Medulla oblongata (tissue), 1 donor: ENCODE data around the gene GOLGA8M.
A peak's percentile ranks its signal among the peaks of the same experiment; 100 is the strongest.
"Not testable (repeated sequence)": the region's sequence is repeated elsewhere in the genome, so short reads cannot be mapped to it uniquely, and the experiment has no call there.

Source experiments
- DNase-seq: peaks from one replicate; pipeline ENCODE4 v3.0.0-alpha.2; 2015; ENCODE audit errors: extremely low spot score

The GOLGA8M gene, protein sequence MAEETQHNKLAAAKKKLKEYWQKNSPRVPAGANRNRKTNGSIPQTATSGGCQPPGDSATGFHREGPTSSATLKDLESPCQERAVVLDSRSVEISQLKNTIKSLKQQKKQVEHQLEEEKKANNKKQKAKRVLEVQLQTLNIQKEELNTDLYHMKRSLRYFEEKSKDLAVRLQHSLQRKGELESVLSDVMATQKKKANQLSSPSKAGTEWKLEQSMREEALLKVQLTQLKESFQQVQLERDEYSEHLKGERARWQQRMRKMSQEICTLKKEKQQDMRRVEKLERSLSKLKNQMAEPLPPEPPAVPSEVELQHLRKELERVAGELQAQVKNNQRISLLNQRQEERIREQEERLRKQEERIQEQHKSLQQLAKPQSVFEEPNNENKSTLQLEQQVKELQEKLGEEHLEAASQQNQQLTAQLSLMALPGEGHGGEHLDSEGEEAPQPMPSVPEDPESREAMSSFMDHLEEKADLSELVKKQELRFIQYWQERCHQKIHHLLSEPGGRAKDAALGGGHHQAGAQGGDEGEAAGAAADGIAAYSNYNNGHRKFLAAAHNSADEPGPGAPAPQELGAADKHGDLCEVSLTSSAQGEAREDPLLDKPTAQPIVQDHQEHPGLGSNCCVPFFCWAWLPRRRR

GRCh38 chr15:28712270-28712669 lies at the start of gene GOLGA8M:
Gene GOLGA8M (minus strand): TSS chr15:28712421. CDS start chr15:28712323, 98 bp downstream.
- DNase-seq, result not testable (repeated sequence)

DNA sequence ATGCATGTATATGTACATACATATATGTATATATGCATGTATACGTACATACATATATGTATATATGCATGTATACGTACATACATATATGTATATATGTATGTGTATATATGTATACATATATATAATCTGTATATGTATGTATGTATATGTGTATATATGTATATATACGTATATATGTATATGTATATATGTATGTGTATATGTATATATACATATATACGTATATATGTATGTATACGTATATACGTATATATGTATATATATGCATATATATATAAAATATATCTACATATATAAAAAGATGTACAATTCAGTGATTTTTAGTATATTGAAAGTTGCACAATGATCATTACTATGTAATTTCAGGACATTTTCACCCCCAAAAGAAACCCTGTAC lies 30.7 kb upstream of the GOLGA8M start:
- DNase-seq, result not testable (repeated sequence)

DNA sequence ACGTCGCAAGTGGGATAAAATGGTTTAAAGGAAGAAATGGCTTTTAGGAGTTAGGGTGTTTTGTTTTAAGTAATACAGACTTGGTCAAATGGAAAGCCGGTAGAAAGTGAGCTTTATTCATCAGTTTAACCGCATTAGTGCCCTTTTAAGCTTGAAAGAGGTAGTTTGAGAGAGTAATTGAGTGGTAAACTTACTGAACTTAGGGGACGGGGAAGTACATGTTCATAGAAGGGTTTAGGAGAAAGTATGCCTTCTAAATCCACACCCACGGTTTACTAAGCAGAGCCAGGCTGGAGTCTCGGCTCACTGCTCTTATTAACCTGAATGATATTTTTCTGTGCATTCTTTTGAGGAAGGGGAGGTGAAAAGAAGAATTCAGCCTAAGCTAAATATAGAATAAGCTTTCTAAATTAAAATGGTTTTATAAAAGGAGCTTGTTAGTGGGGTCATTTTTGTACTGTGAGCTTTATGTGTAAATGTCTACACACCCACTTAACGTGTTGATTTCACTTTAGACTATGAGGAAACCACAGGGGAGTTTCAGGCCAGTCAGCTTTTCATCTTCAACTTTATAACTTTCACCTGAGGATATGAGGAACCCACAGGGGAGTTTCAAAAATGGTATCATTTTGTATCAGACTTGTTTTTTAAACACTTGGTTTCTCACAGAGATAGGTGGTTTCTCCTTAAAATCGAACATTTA lies 26.5 kb upstream of the GOLGA8M start:
- not testable (repeated sequence) for DNase-seq

GRCh38 chr15:28738200-28738561 lies 26.0 kb upstream of the GOLGA8M start:
- DNase-seq, result not testable (repeated sequence)

- peak; percentile 21 for DNase-seq
Measured at GRCh38 chr15:28737521-28738199, 25.4 kb upstream of the GOLGA8M start.

GRCh38 chr15:28728061-28728460 lies 15.8 kb upstream of the GOLGA8M start:
- DNase-seq, result not testable (repeated sequence)

DNA sequence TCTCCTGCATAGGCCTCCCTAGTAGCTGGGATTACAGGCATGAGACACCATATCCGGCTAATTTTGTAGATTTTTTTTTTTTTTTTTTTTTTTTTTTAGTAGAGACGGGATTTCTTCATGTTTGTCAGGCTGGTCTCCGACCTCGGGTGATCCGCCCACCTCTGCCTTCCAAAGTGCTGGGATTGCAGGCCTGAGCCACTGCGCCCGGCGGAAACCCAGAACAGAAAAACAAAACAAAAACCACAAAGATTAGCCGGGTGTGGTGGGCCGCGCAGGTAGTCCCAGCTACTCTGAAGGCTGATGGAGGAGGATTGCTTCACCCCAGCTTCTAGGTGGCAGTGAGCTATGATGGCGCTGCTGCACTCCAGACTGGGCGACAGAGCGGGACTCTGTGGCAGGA lies 14.8 kb upstream of the GOLGA8M start:
- DNase-seq, result not testable (repeated sequence)

DNA sequence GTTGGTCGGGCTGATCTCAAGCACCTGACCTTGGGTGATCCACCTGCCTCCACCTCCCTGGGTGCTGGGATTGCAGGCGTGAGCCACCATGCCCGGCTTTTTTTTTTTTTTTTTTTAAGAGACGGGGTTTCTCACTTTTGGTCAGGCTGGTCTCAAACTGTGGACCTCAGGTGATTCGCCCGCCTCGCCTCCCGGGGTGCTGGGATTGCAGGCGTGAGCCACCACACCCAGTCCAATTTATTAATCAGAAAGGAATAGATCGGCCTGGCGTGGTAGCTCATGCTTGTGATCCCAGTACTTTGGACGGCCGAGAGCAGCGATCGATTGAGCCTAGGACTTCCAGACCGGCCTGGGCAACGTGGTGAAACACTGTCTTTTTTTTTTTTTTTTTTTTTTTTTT lies 13.9 kb upstream of the GOLGA8M start:
- no peak for DNase-seq

DNA sequence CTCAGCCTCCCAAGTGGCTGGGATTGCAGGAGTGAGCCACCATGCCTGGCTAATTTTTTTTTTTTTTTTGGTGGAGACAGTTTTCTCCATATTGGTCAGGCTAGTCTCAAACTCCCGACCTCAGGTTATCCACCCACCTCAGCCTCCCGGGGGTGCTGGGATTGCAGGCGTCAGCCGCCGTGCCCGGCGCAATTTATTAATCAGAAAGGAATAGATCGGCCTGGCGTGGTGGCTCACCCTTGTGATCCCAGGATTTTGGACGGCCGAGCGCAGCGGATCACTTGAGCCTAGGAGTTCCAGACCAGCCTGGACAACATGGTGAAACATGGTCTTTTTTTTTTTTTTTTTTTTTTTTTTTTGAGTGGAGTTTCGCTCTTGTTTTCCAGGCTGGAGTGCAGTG lies 13.3 kb upstream of the GOLGA8M start:
- no peak for DNase-seq

DNA sequence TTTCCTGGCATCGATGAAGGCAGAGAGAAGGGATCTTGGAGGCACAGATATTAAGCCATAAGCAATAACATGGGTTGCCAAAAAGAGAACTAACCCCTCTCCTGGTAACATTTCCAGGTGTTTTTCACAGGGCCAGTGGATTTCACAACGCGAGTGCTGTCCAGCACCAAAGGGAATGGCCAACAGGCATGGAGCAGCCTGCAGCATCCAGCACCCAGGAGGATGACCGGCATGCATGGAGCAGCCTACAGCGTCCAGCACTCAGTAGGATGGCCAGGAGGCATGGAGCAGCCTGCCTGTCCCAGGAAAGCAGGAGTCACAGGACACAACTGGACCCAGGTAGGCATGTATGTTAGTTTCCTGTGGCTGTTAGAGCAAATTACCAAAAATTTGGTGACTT lies 11.8 kb upstream of the GOLGA8M start:
- DNase-seq, result not testable (repeated sequence)

DNA sequence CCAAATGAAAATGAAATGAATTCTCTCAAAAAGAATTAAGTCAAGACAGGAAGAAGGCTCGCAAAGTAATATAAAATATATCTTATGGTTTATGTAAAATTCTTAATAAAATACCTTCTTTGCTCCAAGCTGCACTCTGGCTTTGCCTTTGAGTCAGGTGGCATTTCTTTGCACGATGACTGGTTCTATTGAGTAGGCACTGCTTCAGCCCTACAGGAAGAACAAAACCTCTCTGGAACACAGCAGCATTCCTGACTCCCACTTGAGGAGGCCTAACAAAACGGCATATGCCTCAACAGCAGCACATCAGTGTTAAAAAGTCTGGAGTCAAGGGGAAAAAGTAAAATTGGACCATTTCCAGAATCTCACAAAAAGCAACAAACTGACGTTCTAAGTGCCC lies 7.4 kb upstream of the GOLGA8M start:
- DNase-seq, result not testable (repeated sequence)

- not testable (repeated sequence) for DNase-seq
Measured at GRCh38 chr15:28718576-28718975, 6.4 kb upstream of the GOLGA8M start.

DNA sequence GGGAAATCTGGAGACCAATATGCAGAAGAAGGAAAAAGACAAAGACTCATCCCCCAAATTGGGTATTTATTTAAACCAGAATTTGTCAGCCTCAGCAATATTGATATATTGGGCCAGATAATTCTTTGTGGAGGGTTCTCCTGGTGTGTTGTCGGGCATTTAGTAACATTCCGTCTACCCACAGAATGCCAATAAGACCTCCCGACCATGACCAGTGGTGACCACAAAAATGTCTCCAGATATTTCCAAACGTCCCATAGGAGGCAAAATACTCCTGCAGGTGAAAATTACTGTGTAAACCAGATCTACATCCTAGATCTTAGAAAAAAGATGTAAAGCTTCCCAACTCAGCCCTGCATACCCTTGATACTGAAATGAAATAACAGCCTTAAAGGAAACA lies 2.0 kb upstream of the GOLGA8M start:
- DNase-seq, result not testable (repeated sequence)

DNA sequence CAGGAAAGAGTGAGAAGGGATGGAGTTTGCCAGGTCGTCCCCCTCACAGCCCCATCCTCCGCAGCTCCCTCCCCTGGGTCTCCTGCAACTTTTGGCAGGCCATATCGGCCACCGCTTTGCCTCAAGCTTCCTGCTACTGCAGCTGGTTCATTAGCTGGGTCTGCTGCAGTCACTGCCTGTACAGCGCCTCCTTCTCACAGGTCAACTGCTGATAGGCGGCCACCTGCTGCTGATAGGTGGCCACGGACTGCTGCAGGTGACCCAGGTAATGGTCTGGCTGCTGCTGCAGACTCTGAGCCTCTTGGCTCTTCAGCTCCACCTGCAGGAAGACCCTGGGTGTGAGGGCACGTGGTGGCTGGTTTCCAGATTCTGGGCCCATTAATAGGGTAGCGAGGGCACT lies 8.3 kb downstream of the GOLGA8M start:
- DNase-seq, result not testable (repeated sequence)

- DNase-seq, result not testable (repeated sequence)
Measured at GRCh38 chr15:28702427-28702826, 9.8 kb downstream of the GOLGA8M start.

DNA sequence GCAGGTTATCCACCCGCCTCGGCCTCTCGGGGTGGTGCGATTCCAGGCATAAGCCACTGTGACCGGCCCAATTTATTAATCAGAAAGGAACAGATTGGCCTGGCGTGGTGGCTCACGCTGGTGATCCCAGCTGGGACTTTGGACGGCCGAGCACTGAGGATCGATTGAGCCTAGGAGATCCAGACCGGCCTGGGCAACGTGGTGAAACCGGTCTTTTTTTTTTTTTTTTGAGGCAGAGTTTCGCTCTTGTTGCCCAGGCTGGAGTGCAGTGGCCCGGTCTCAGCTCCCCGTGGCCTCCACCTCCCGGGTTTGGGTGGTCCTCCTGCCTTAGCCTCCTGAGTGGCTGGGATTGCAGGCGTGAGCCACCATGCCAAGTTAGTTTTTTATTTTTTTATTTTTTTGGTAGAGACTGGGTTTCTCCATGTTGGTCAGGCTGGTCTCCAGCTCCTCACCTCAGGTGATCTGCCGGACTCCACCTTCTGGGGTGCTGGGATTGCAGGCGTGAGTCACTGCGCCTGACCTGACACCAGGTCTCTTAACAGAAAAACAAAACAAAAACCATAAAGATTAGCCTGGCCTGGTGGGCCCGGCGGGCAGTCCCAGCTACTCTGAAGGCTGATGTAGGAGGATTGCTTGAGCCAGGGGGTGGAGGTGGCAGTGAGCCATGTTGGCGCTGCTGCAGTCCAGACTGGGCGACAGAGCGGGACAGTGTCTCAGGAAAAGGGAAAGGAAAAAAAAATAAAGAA lies 18.0 kb downstream of the GOLGA8M start:
- DNase-seq, result peak; percentile 2

GRCh38 chr15:28693021-28693420 lies 19.2 kb downstream of the GOLGA8M start:
- DNase-seq, result not testable (repeated sequence)

- DNase-seq, result not testable (repeated sequence)
Measured at GRCh38 chr15:28673533-28673932, 38.7 kb downstream of the GOLGA8M start.

DNA sequence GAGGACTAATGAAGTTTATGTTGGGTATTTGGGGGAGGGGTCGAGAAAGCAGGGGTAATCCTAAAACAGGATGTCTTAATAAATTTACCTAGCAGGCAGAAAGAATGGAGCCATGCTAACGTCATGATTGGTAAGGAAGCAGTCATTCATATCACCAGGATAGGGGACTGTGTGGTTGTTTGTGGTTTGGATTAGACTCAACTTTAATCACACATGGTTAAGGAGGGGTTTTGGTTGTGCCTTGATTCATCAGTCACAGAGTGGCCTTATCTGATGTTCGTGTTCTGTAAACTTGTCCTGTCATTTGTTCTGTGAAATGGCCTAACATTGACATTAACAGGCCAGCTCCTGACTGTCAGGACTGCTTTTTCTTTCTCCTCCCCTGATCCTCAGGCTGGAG lies 40.1 kb downstream of the GOLGA8M start:
- DNase-seq, result not testable (repeated sequence)

DNA sequence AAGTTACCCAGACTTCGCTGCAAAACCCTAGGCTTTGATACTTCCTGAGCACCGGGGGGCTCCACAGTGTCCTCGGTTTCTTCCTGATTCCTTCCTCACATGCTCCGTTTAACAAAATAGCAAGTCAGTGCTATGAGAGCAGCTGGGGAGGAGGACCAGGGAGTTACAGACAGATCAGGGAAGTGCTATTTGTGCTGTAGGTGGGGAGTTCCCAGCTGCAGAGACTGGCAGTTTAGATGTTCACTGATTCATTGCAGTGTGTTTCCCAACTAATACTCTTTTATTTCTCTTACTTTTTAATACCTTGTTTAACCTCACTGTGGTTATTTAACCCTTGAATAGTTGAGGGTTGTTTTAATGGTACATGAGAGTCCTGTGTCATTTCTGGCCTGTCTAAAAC lies 45.8 kb downstream of the GOLGA8M start:
- DNase-seq, result not testable (repeated sequence)

DNA sequence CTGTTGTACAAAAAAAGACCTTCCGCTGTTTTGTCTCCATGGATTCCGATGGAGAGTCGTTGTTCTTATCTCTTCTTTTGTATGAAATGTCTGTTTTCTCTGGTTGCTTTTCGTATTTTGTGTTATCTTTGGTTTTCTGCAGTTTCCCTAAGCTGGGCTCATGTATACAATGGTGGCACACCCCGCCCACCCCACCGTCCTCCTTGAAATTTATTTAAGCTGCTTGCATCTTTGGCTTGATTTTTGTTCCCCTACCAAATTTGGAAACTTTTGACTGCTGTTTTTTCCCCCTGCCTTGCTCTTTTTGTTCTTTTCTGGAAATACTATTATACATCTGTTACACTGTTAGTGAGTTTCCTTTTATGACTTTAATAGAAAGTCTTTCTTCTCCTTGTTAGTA lies 47.6 kb downstream of the GOLGA8M start:
- not testable (repeated sequence) for DNase-seq
